ENCODE results near the gene MET. TPM values are rescaled to one million over a fixed set of nuclear protein-coding genes. Genes with fewer than 3 reads are reported as not detected.

Gene MET
- total RNA-seq, 1 donor from 2014 or later = 34.2 TPM

- no peaks in the 10 kb centered on the region for H3K9me3 Mint-ChIP-seq
- no peaks in the 10 kb centered on the region for H3K27me3 Mint-ChIP-seq
- no peak overlapping the region for H3K4me3 Mint-ChIP-seq
- DNase-seq (ENCODE audit: extremely low spot score, unreplicated experiment) = no peak
- TF ChIP-seq CTCF (conservative IDR thresholded peaks at IDR 0.05) = no peak
- H3K4me1 Mint-ChIP-seq (ENCODE audit: unreplicated experiment) = peaks cover 20% of the 10 kb centered on the region
- H3K27ac Mint-ChIP-seq = peak overlapping the region; percentile 77
- peaks cover 11% of the 10 kb centered on the region for H3K36me3 Mint-ChIP-seq
Observed at GRCh38 chr7:116797612-116798011, 125.6 kb downstream of the MET start.

DNA sequence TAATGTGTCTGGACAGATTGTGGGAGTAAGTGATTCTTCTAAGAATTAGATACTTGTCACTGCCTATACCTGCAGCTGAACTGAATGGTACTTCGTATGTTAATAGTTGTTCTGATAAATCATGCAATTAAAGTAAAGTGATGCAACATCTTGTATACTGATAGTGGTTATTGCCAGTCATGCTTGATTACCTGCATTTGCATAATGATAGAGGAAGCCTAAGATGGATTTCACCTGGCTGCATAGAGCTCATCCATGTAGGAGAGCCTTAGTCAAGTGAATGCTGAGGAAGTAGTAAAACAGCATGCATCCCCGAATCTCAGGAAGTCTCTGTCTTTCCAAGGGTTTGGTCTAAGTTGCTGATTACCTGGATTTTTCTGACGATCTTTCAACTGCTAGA lies 126.2 kb downstream of the MET start:
- DNase-seq (ENCODE audit: extremely low spot score, unreplicated experiment) = no peak
- Mint-ChIP-seq H3K36me3 (peaks cover 11% of the 10 kb centered on the region), H3K27me3 (no peaks in the 10 kb centered on the region), H3K4me1 (ENCODE audit: unreplicated experiment) (peaks cover 27% of the 10 kb centered on the region), H3K4me3 (no peak overlapping the region), H3K27ac (peak overlapping the region; percentile 77), H3K9me3 (no peaks in the 10 kb centered on the region)
- TF ChIP-seq CTCF (conservative IDR thresholded peaks at IDR 0.05) = no peak

DNA sequence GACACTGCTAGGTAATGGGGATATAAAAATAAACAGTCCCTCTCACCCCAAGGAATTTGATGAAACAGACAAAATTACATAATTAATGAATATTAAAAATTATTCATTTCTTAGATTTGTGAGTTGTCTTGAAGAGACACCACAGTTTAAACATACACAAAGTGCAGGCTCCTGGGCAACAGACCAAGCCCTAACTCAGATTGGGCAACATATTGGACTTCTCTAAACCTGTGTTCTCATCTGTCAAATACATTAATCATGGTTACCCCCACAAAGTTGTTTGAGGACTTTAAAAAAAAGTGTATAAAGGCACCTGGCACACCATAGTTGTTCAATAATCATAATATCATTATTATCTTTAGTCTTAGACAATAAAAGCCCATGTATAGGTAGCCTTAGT lies 127.9 kb downstream of the MET start:
- Mint-ChIP-seq H3K27me3 (no peaks in the 10 kb centered on the region), H3K9me3 (no peaks in the 10 kb centered on the region), H3K36me3 (peaks cover 7% of the 10 kb centered on the region), H3K4me3 (no peak overlapping the region), H3K27ac (no peak overlapping the region), H3K4me1 (ENCODE audit: unreplicated experiment) (peaks cover 35% of the 10 kb centered on the region)
- DNase-seq (ENCODE audit: extremely low spot score, unreplicated experiment) = no peak
- TF ChIP-seq CTCF (conservative IDR thresholded peaks at IDR 0.05) = no peak

DNA sequence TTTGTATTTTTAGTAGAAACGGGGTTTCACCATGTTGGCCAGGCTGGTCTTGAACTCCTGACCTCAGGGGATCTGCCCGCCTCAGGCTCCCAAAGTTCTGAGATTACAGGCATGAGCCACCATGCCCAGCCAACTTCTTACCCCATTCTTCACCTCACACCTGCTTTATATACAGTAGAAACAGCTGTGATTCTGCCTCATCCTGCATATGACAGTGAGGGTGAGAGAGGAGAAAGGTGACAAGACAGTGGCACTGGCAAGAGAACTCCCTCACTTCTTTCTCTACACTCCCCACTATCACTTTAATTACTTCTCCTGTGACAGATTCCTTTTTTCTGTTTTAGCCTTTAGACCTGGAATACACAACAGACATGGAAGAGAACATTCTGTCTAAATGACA lies 128.6 kb downstream of the MET start:
- TF ChIP-seq CTCF (conservative IDR thresholded peaks at IDR 0.05) = no peak
- no peak for DNase-seq (ENCODE audit: extremely low spot score, unreplicated experiment)
- H3K4me1 Mint-ChIP-seq (ENCODE audit: unreplicated experiment) = peaks cover 35% of the 10 kb centered on the region
- no peaks in the 10 kb centered on the region for H3K9me3 Mint-ChIP-seq
- peak overlapping the region; percentile 84 for H3K27ac Mint-ChIP-seq
- no peaks in the 10 kb centered on the region for H3K27me3 Mint-ChIP-seq
- H3K36me3 Mint-ChIP-seq = peaks cover 7% of the 10 kb centered on the region
- peak overlapping the region; percentile 24 for H3K4me3 Mint-ChIP-seq

- Mint-ChIP-seq H3K27ac (peak overlapping the region; percentile 84), H3K27me3 (no peaks in the 10 kb centered on the region), H3K36me3 (peaks cover 7% of the 10 kb centered on the region), H3K9me3 (no peaks in the 10 kb centered on the region), H3K4me3 (peak overlapping the region; percentile 24), H3K4me1 (ENCODE audit: unreplicated experiment) (peaks cover 39% of the 10 kb centered on the region)
- no peak for TF ChIP-seq CTCF (conservative IDR thresholded peaks at IDR 0.05)
- no peak for DNase-seq (ENCODE audit: extremely low spot score, unreplicated experiment)
Observed at GRCh38 chr7:116801092-116801710, 129.2 kb downstream of the MET start.

All from type B pancreatic cell (in vitro differentiated cells).